GM12878 (cell line): ENCODE measurements around the gene SUPT3H.

Experiments
- SKIL ChIP-seq: fragments of 450-650 bp; IDR thresholded peaks from 2 replicates; pipeline ENCODE4 v1.6.1; 2017; ENCODE audit warnings: mild to moderate bottlenecking, low read depth, inconsistent platforms; ENCODE audit not compliant: poor library complexity, severe bottlenecking
- SPI1 ChIP-seq: IDR thresholded peaks from 2 replicates; pipeline ENCODE4 v1.6.1; 2011; ENCODE audit warnings: low read depth, mild to moderate bottlenecking, low read length, moderate library complexity, borderline replicate concordance; ENCODE audit not compliant: insufficient read depth
- TF ChIP-seq, protein P1 (sequence below), 3 experiments: IDR thresholded peaks in 2 of 3; conservative IDR thresholded peaks in 1 of 3; 2 replicates each; pipeline ENCODE4 v1.5.1; 2011; ENCODE audit warnings: low read depth in 3 of 3, low read length in 3 of 3, mild to moderate bottlenecking in 3 of 3, control low read depth in 2 of 3, moderate library complexity in 2 of 3, inconsistent platforms in 1 of 3, mixed read lengths in 1 of 3; ENCODE audit not compliant: control insufficient read depth in 2 of 3, insufficient read depth in 1 of 3; ENCODE audit errors: extremely low read depth in 1 of 3

- TF ChIP-seq SPI1 (no peak), SKIL (no peak)
- TF ChIP-seq, protein P1, sequence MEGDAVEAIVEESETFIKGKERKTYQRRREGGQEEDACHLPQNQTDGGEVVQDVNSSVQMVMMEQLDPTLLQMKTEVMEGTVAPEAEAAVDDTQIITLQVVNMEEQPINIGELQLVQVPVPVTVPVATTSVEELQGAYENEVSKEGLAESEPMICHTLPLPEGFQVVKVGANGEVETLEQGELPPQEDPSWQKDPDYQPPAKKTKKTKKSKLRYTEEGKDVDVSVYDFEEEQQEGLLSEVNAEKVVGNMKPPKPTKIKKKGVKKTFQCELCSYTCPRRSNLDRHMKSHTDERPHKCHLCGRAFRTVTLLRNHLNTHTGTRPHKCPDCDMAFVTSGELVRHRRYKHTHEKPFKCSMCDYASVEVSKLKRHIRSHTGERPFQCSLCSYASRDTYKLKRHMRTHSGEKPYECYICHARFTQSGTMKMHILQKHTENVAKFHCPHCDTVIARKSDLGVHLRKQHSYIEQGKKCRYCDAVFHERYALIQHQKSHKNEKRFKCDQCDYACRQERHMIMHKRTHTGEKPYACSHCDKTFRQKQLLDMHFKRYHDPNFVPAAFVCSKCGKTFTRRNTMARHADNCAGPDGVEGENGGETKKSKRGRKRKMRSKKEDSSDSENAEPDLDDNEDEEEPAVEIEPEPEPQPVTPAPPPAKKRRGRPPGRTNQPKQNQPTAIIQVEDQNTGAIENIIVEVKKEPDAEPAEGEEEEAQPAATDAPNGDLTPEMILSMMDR (IDR thresholded peaks at IDR 0.05 in 2 of 3, conservative IDR thresholded peaks at IDR 0.05 in 1 of 3; ENCODE audit: control insufficient read depth in 2 of 3, extremely low read depth in 1 of 3, insufficient read depth in 1 of 3, low read depth in 3 of 3, low read length in 3 of 3): no peak
These were observed 471.0 kb downstream of the SUPT3H start for GRCh38 chr6:44906761-44907160.
